B cell (primary cell): ENCODE measurements around the gene BTBD8. TPM values are rescaled to one million over a fixed set of nuclear protein-coding genes. Genes with fewer than 3 reads are reported as not detected.

Experiments
- ATAC-seq: fragments of 200-7000 bp; cut with Tn5 transposase; one replicate; pipeline ENCODE4 v1.10.0; 2021; ENCODE audit warnings: low read depth, mild to moderate bottlenecking, moderate number of reproducible peaks, moderate library complexity
- CTCF ChIA-PET: fragments of 350-600 bp; sonication (Branson Sonifier 250); formaldehyde crosslinking; loops from one replicate; lab custom pipeline; 2021; ENCODE audit warnings: antibody characterized with exemption, inconsistent platforms; lab: Charles Lee
- POLR2A ChIA-PET: fragments of 350-600 bp; sonication (Branson Sonifier 250); formaldehyde crosslinking; loops from one replicate; lab custom pipeline; 2021; ENCODE audit warnings: antibody characterized with exemption; lab: Charles Lee
- DNase-seq: peaks from one replicate; pipeline ENCODE4 v3.0.0; 2013
- H2AFZ ChIP-seq: 2 replicates; pipeline ENCODE4 v1.6.1; 2012; ENCODE audit warnings: mild to moderate bottlenecking, low read depth, low read length; ENCODE audit not compliant: insufficient read depth, poor library complexity, severe bottlenecking
- H3K27ac ChIP-seq, 2 donors: 1 replicate in 1 of 2; 2 replicates in 1 of 2; pipeline ENCODE4 v1.5.1; 2012 to 2013; ENCODE audit warnings: low read length in 2 of 2, mild to moderate bottlenecking in 2 of 2, moderate library complexity in 1 of 2
- H3K27me3 ChIP-seq, 4 experiments: fragments of 200-600 bp in 1 of 4; sonication (generic) in 1 of 4; replicated peaks in 1 of 4; 1 replicate in 2 of 4; 2 replicates in 2 of 4; pipeline versions ENCODE4 v1.6.1 to v1.7.0; 2013 to 2016; ENCODE audit warnings: low read length in 3 of 4, mild to moderate bottlenecking in 2 of 4, mixed read lengths in 1 of 4, moderate library complexity in 1 of 4; ENCODE audit not compliant: insufficient read depth in 4 of 4, control insufficient read depth in 3 of 4; ENCODE audit errors: control extremely low read depth in 1 of 4
- H3K36me3 ChIP-seq, 2 experiments: replicated peaks in 1 of 2; 1 replicate in 1 of 2; 2 replicates in 1 of 2; pipeline versions ENCODE4 v1.6.1 to v1.7.1; 2013; ENCODE audit warnings: low read length in 1 of 2; ENCODE audit not compliant: insufficient read depth in 2 of 2, control insufficient read depth in 1 of 2; ENCODE audit errors: control extremely low read depth in 1 of 2, extremely low read depth in 1 of 2
- H3K4me1 ChIP-seq, 2 donors: fragments of 200-600 bp in 1 of 2; sonication (generic) in 1 of 2; 1 replicate in 1 of 2; 2 replicates in 1 of 2; pipeline versions ENCODE4 v1.5.1 to v1.6.1; 2013 to 2017; ENCODE audit warnings: low read length in 2 of 2; ENCODE audit not compliant: control insufficient read depth in 2 of 2, insufficient read depth in 2 of 2
- H3K4me2 ChIP-seq: replicated peaks from 2 replicates; pipeline ENCODE3; 2012; ENCODE audit warnings: mild to moderate bottlenecking, low read depth, low read length; ENCODE audit not compliant: poor library complexity, severe bottlenecking
- H3K4me3 ChIP-seq, 5 experiments: fragments of 200-600 bp in 1 of 5; sonication (generic) in 1 of 5; 1 replicate in 3 of 5; 2 replicates in 2 of 5; pipeline versions ENCODE4 v1.5.1 to v1.7.0; 2011 to 2016; ENCODE audit warnings: low read length in 4 of 5, mild to moderate bottlenecking in 4 of 5, low read depth in 2 of 5, control low read depth in 1 of 5, moderate library complexity in 1 of 5; ENCODE audit not compliant: insufficient read depth in 1 of 5; ENCODE audit errors: control extremely low read depth in 1 of 5, extremely low read depth in 1 of 5
- H3K79me2 ChIP-seq: fragments of 200-600 bp; sonication (generic); one replicate; pipeline ENCODE4 v1.6.0; 2016; ENCODE audit warnings: low read length; ENCODE audit not compliant: control insufficient read depth, insufficient read depth
- H3K9ac ChIP-seq: fragments of 200-600 bp; sonication (generic); 2 replicates; pipeline ENCODE4 v1.6.1; 2017; ENCODE audit warnings: mild to moderate bottlenecking, low read length, moderate library complexity
- H3K9me3 ChIP-seq, 3 donors: one replicate each; pipeline versions ENCODE4 v1.6.1 to v1.7.1; 2013; ENCODE audit warnings: low read length in 2 of 3; ENCODE audit not compliant: control insufficient read depth in 2 of 3, insufficient read depth in 1 of 3; ENCODE audit errors: control extremely low read depth in 1 of 3
- H4K20me1 ChIP-seq: 2 replicates; pipeline ENCODE4 v1.6.0; 2012; ENCODE audit warnings: mild to moderate bottlenecking, low read length; ENCODE audit not compliant: insufficient read depth, control insufficient read depth, poor library complexity, severe bottlenecking
- H3K27ac Mint-ChIP-seq: one replicate; pipeline ENCODE4 v1.8.0; 2021; ENCODE audit warnings: mixed read lengths
- H3K27me3 Mint-ChIP-seq: one replicate; pipeline ENCODE4 v1.8.0; 2021; ENCODE audit warnings: mixed read lengths
- H3K4me1 Mint-ChIP-seq: one replicate; pipeline ENCODE4 v1.8.0; 2021; ENCODE audit warnings: mixed read lengths
- H3K4me3 Mint-ChIP-seq: one replicate; pipeline ENCODE4 v1.8.0; 2021; ENCODE audit warnings: mixed read lengths
- H3K9me3 Mint-ChIP-seq: one replicate; pipeline ENCODE4 v1.8.0; 2022; ENCODE audit warnings: mixed read lengths; ENCODE audit not compliant: insufficient read depth
- EZH2 ChIP-seq: IDR thresholded peaks from 2 replicates; pipeline ENCODE4 v1.6.1; 2012; ENCODE audit warnings: borderline replicate concordance, low read depth, mild to moderate bottlenecking, moderate library complexity, low read length; ENCODE audit not compliant: insufficient read depth, poor library complexity, severe bottlenecking
- WGBS: methylation state at CpG from one replicate; pipeline ENCODE4 v1.1.5; 2013; ENCODE audit warnings: missing lambda C conversion rate; ENCODE audit not compliant: insufficient coverage; 5-methylcytosine and 5-hydroxymethylcytosine counted together
- intact Hi-C: fragments of 100-400 bp; cut with micrococcal nuclease; formaldehyde crosslinking; loops from one replicate; pipeline ENCODE4 v1.10.0; 2022
- polyA plus RNA-seq: library from polyadenylated mRNA; depleted of rRNA; stranded (reverse); fragments of >200 nt; gene quantifications from 2 replicates; pipeline ENCODE4 v1.2.3, GENCODE V29; 2012
- total RNA-seq, 2 donors: library from RNA; stranded (reverse); fragments of 120-200 nt in 1 of 2; gene quantifications; 1 replicate in 1 of 2; 2 replicates in 1 of 2; pipeline versions ENCODE4 v1.2.3 to v1.2.4, GENCODE V29; 2013 to 2022
- TF ChIP-seq, protein P1 (sequence below): fragments of 200-600 bp; IDR thresholded peaks from one replicate; pipeline ENCODE4 v1.8.0; 2022; ENCODE audit warnings: antibody characterized with exemption, mild to moderate bottlenecking

Gene BTBD8
- total and polyA plus RNA-seq, 2 donors (not counting 1 experiment from before 2014, with no cell fraction given) = 0.46 to 1.9 TPM

GRCh38 chr1:92136341-92136740, 56.2 kb downstream of the BTBD8 start:
- intact Hi-C loops = no loop called here
- no peak overlapping the region for H3K4me2 ChIP-seq
- ATAC-seq (no peak), DNase-seq (no peak)
- H3K79me2 ChIP-seq = no peaks in the 10 kb centered on the region
- WGBS = 82% methylated on average over 2 of the region's 2 CpGs
- no peaks in the 10 kb centered on the region for H4K20me1 ChIP-seq
- Mint-ChIP-seq H3K27ac (no peak overlapping the region), H3K27me3 (no peaks in the 10 kb centered on the region), H3K4me3 (no peak overlapping the region), H3K9me3 (no peaks in the 10 kb centered on the region), H3K4me1 (no peaks in the 10 kb centered on the region)
- no peaks in the 10 kb centered on the region for H3K4me1 ChIP-seq
- TF ChIP-seq, protein P1, sequence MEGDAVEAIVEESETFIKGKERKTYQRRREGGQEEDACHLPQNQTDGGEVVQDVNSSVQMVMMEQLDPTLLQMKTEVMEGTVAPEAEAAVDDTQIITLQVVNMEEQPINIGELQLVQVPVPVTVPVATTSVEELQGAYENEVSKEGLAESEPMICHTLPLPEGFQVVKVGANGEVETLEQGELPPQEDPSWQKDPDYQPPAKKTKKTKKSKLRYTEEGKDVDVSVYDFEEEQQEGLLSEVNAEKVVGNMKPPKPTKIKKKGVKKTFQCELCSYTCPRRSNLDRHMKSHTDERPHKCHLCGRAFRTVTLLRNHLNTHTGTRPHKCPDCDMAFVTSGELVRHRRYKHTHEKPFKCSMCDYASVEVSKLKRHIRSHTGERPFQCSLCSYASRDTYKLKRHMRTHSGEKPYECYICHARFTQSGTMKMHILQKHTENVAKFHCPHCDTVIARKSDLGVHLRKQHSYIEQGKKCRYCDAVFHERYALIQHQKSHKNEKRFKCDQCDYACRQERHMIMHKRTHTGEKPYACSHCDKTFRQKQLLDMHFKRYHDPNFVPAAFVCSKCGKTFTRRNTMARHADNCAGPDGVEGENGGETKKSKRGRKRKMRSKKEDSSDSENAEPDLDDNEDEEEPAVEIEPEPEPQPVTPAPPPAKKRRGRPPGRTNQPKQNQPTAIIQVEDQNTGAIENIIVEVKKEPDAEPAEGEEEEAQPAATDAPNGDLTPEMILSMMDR = no peak
- no peak for TF ChIP-seq EZH2
- no peaks in the 10 kb centered on the region for H3K27me3 ChIP-seq
- no peaks in the 10 kb centered on the region for H3K9me3 ChIP-seq
- H2AFZ ChIP-seq = no peak overlapping the region
- H3K36me3 ChIP-seq = no peaks in the 10 kb centered on the region
- ChIA-PET POLR2A (no interaction called here), CTCF (no interaction called here)
- no peak overlapping the region for H3K9ac ChIP-seq
- H3K27ac ChIP-seq = no peak overlapping the region
- H3K4me3 ChIP-seq = no peak overlapping the region

- intact Hi-C loops = no loop called here
- ATAC-seq (no peak), DNase-seq (no peak)
- Mint-ChIP-seq H3K9me3 (peaks cover 7% of the 10 kb centered on the region), H3K27ac (no peak overlapping the region), H3K4me1 (no peaks in the 10 kb centered on the region), H3K4me3 (no peak overlapping the region), H3K27me3 (no peaks in the 10 kb centered on the region)
- TF ChIP-seq, protein P1 = no peak
- no peaks in the 10 kb centered on the region for H4K20me1 ChIP-seq
- H3K27ac ChIP-seq = no peak overlapping the region
- no peak overlapping the region for H3K9ac ChIP-seq
- H3K27me3 ChIP-seq = no peaks in the 10 kb centered on the region
- no peak overlapping the region for H2AFZ ChIP-seq
- H3K4me2 ChIP-seq = no peak overlapping the region
- no CpG with 5 or more reads among the region's 2 CpGs for WGBS
- H3K36me3 ChIP-seq = no peaks in the 10 kb centered on the region
- ChIA-PET POLR2A (no interaction called here), CTCF (no interaction called here)
- peaks cover 0 to 13% (median 8%) of the 10 kb centered on the region in 3 donors for H3K9me3 ChIP-seq
- H3K4me3 ChIP-seq = no peak overlapping the region
- no peaks in the 10 kb centered on the region for H3K4me1 ChIP-seq
- H3K79me2 ChIP-seq = no peaks in the 10 kb centered on the region
Measured at GRCh38 chr1:92154934-92155333, 74.8 kb downstream of the BTBD8 start.
